T1000 (cell line): Measurements from ENCODE around the gene MYO19.
"Not testable (repeated sequence)": the region's sequence is repeated elsewhere in the genome, so short reads cannot be mapped to it uniquely, and the experiment has no call there.

Source experiments
- DNase-seq: peaks from one replicate; lab custom pipeline; 2025; ENCODE audit warnings: mixed read lengths; lab: John Stamatoyannopoulos, UW

Gene MYO19

GRCh38 chr17:36468903-36469635 is 65.6 kb downstream of the MYO19 start:
- DNase-seq: no peak

GRCh38 chr17:36464765-36465088 is 69.9 kb downstream of the MYO19 start:
- no peak for DNase-seq

- no peak for DNase-seq
Observed at GRCh38 chr17:36463916-36464764, 70.5 kb downstream of the MYO19 start.

- no peak for DNase-seq
Observed at GRCh38 chr17:36461330-36462110, 73.1 kb downstream of the MYO19 start.

GRCh38 chr17:36460265-36460937 is 74.3 kb downstream of the MYO19 start:
- no peak for DNase-seq

- no peak for DNase-seq
Observed at GRCh38 chr17:36459601-36460000, 75.1 kb downstream of the MYO19 start.

- no peak for DNase-seq
Observed at GRCh38 chr17:36459045-36459444, 75.6 kb downstream of the MYO19 start.

- not testable (repeated sequence) for DNase-seq
Observed at GRCh38 chr17:36457701-36458100, 77.0 kb downstream of the MYO19 start.

GRCh38 chr17:36452888-36453287 is 81.8 kb downstream of the MYO19 start:
- not testable (repeated sequence) for DNase-seq

GRCh38 chr17:36449997-36450396 is 84.7 kb downstream of the MYO19 start:
- not testable (repeated sequence) for DNase-seq
